HepG2 (cell line): Measurements from ENCODE around the gene RAC3. TPM values are rescaled to one million over a fixed set of nuclear protein-coding genes. Genes with fewer than 3 reads are reported as not detected.
A peak's percentile ranks its signal among the peaks of the same experiment; 100 is the strongest.

Experiments used
- DPF2 ChIP-seq: sonication (generic); formaldehyde crosslinking; IDR thresholded peaks from 2 replicates; pipeline ENCODE4 v1.4.0; 2020; ENCODE audit warnings: mild to moderate bottlenecking, low read depth, missing genetic modification reagents, borderline replicate concordance
- HNRNPL ChIP-seq: fragments of 200-400 bp; formaldehyde crosslinking; IDR thresholded peaks from 2 replicates; pipeline ENCODE4 v1.6.1; 2017; ENCODE audit warnings: mild to moderate bottlenecking, low read depth, low read length
- MBD4 ChIP-seq: IDR thresholded peaks from 2 replicates; pipeline ENCODE4 v1.6.1; 2012; ENCODE audit warnings: low read length, inconsistent platforms, borderline replicate concordance
- NAIF1 ChIP-seq: sonication (generic); formaldehyde crosslinking; IDR thresholded peaks from 2 replicates; pipeline ENCODE4 v1.5.0; 2020; ENCODE audit warnings: mild to moderate bottlenecking, missing genetic modification reagents, borderline replicate concordance
- RBAK ChIP-seq: sonication (generic); formaldehyde crosslinking; IDR thresholded peaks from 2 replicates; pipeline ENCODE4 v1.5.1; 2020; ENCODE audit warnings: mild to moderate bottlenecking, missing genetic modification reagents
- RFXANK ChIP-seq: IDR thresholded peaks from 2 replicates; pipeline ENCODE4 v1.6.1; 2016
- SP1 ChIP-seq, 2 experiments: fragments of 450-650 bp in 1 of 2; sonication (generic) in 1 of 2; formaldehyde crosslinking in 1 of 2; IDR thresholded peaks; 2 replicates each; pipeline versions ENCODE4 v1.4.0 to v1.6.1; 2016 to 2020; ENCODE audit warnings: missing genetic modification reagents in 1 of 2
- SRSF1 ChIP-seq: fragments of 200-400 bp; formaldehyde crosslinking; optimal IDR thresholded peaks from 2 replicates; pipeline ENCODE3; 2017; ENCODE audit warnings: mild to moderate bottlenecking, low read depth, low read length, moderate library complexity
- SUZ12 ChIP-seq: fragments of 150-350 bp; IDR thresholded peaks from 2 replicates; pipeline ENCODE4 v1.6.1; 2014; ENCODE audit warnings: low read depth, low read length
- TOPORS ChIP-seq: sonication (generic); formaldehyde crosslinking; IDR thresholded peaks from 2 replicates; pipeline ENCODE4 v1.8.0; 2023; ENCODE audit warnings: mild to moderate bottlenecking, missing genetic modification reagents
- ZNF124 ChIP-seq: sonication (generic); formaldehyde crosslinking; IDR thresholded peaks from 2 replicates; pipeline ENCODE4 v1.4.0; 2020; ENCODE audit warnings: missing genetic modification reagents
- ZNF160 ChIP-seq: sonication (generic); formaldehyde crosslinking; IDR thresholded peaks from 2 replicates; pipeline ENCODE4 v1.8.0; 2022; ENCODE audit warnings: mild to moderate bottlenecking, inconsistent platforms, missing genetic modification reagents
- ZNF382 ChIP-seq: sonication (generic); formaldehyde crosslinking; IDR thresholded peaks from 2 replicates; pipeline ENCODE4 v1.5.0; 2020; ENCODE audit warnings: missing genetic modification reagents, mild to moderate bottlenecking, borderline replicate concordance
- ZNF607 ChIP-seq: sonication (generic); formaldehyde crosslinking; IDR thresholded peaks from 2 replicates; pipeline ENCODE4 v1.5.1; 2020; ENCODE audit warnings: missing genetic modification reagents, mild to moderate bottlenecking, borderline replicate concordance
- ZNF841 ChIP-seq: sonication (generic); formaldehyde crosslinking; IDR thresholded peaks from 2 replicates; pipeline ENCODE4 v1.8.1; 2023; ENCODE audit warnings: missing genetic modification reagents, borderline replicate concordance
- ZNF878 ChIP-seq: sonication (generic); formaldehyde crosslinking; IDR thresholded peaks from 2 replicates; pipeline ENCODE4 v1.8.1; 2023; ENCODE audit warnings: mild to moderate bottlenecking, missing genetic modification reagents, moderate library complexity
- polyA plus RNA-seq, 8 experiments: library from polyadenylated mRNA; depleted of rRNA in 3 of 8; stranded (reverse) in 7 of 8; unstranded in 1 of 8; fragments of >200 nt; fragmentation: Illumina TruSeq in 4 of 8; extraction: Trizol in 4 of 8; gene quantifications; 2 replicates each; pipeline versions ENCODE4 v1.2.1 to v1.2.3, GENCODE V29; 2011 to 2016; ENCODE audit warnings: low read depth in 4 of 8, missing spikeins in 1 of 8, mixed read lengths in 1 of 8; ENCODE audit not compliant: insufficient read depth in 1 of 8
- total RNA-seq, 5 experiments: library from RNA; depleted of rRNA; stranded (reverse); fragments of >200 nt; fragmentation: Illumina TruSeq; extraction: Trizol; gene quantifications; 2 replicates each; pipeline ENCODE4 v1.2.3, GENCODE V29; 2016; ENCODE audit warnings: low read depth in 1 of 5
- TF ChIP-seq, protein P1 (sequence below): sonication (generic); formaldehyde crosslinking; IDR thresholded peaks from 2 replicates; pipeline ENCODE4 v1.4.0; 2020; ENCODE audit warnings: mild to moderate bottlenecking, missing genetic modification reagents, borderline replicate concordance
- TF ChIP-seq, protein P2 (sequence below): sonication (generic); formaldehyde crosslinking; IDR thresholded peaks from 2 replicates; pipeline ENCODE4 v1.5.0; 2020; ENCODE audit warnings: missing genetic modification reagents
- TF ChIP-seq, protein P3 (sequence below): sonication (generic); formaldehyde crosslinking; IDR thresholded peaks from 2 replicates; pipeline ENCODE4 v1.4.0; 2020; ENCODE audit warnings: missing genetic modification reagents, borderline replicate concordance
- TF ChIP-seq, protein P4 (sequence below): IDR thresholded peaks from 2 replicates; pipeline ENCODE4 v1.6.1; 2016; ENCODE audit warnings: missing genetic modification reagents, missing compliant biosample characterization
- TF ChIP-seq, protein P5 (sequence below): sonication (generic); formaldehyde crosslinking; IDR thresholded peaks from 2 replicates; pipeline ENCODE4 v1.8.1; 2023; ENCODE audit warnings: missing genetic modification reagents, mild to moderate bottlenecking, borderline replicate concordance

RAC3 gene
- total and polyA plus RNA-seq, 2 of the 13 experiments (the other 11 are each of a cell fraction or from before 2014, with no cell fraction given), result 10.5 to 21.3 TPM

- TF ChIP-seq SP1 (IDR thresholded peaks at IDR 0.05), result no peak
- peak; percentile 55 for TF ChIP-seq SP1 (CRISPR knock-in tag; IDR thresholded peaks at IDR 0.05)
- TF ChIP-seq RBAK (CRISPR knock-in tag), result no peak
- peak; percentile 6; the same call in 1 of the 2 replicates for TF ChIP-seq ZNF878 (CRISPR knock-in tag)
- TF ChIP-seq ZNF841 (CRISPR knock-in tag), result 0 out of 2 replicates have a peak, but pooled peaks have one; percentile 52
- TF ChIP-seq, protein P1, sequence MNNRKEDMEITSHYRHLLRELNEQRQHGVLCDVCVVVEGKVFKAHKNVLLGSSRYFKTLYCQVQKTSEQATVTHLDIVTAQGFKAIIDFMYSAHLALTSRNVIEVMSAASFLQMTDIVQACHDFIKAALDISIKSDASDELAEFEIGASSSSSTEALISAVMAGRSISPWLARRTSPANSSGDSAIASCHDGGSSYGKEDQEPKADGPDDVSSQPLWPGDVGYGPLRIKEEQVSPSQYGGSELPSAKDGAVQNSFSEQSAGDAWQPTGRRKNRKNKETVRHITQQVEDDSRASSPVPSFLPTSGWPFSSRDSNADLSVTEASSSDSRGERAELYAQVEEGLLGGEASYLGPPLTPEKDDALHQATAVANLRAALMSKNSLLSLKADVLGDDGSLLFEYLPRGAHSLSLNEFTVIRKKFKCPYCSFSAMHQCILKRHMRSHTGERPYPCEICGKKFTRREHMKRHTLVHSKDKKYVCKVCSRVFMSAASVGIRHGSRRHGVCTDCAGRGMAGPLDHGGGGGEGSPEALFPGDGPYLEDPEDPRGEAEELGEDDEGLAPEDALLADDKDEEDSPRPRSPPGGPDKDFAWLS (CRISPR knock-in tag), result no peak
- TF ChIP-seq ZNF160, result peak; percentile 81; the same call in 1 of the 2 replicates
- TF ChIP-seq ZNF382 (CRISPR knock-in tag), result no peak
- TF ChIP-seq TOPORS (CRISPR knock-in tag), result no peak; the same call in 1 of the 2 replicates
- TF ChIP-seq, protein P2, sequence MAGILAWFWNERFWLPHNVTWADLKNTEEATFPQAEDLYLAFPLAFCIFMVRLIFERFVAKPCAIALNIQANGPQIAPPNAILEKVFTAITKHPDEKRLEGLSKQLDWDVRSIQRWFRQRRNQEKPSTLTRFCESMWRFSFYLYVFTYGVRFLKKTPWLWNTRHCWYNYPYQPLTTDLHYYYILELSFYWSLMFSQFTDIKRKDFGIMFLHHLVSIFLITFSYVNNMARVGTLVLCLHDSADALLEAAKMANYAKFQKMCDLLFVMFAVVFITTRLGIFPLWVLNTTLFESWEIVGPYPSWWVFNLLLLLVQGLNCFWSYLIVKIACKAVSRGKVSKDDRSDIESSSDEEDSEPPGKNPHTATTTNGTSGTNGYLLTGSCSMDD, result no peak
- TF ChIP-seq SRSF1, result no peak
- peak; percentile 98 for TF ChIP-seq HNRNPL
- TF ChIP-seq, protein P3, sequence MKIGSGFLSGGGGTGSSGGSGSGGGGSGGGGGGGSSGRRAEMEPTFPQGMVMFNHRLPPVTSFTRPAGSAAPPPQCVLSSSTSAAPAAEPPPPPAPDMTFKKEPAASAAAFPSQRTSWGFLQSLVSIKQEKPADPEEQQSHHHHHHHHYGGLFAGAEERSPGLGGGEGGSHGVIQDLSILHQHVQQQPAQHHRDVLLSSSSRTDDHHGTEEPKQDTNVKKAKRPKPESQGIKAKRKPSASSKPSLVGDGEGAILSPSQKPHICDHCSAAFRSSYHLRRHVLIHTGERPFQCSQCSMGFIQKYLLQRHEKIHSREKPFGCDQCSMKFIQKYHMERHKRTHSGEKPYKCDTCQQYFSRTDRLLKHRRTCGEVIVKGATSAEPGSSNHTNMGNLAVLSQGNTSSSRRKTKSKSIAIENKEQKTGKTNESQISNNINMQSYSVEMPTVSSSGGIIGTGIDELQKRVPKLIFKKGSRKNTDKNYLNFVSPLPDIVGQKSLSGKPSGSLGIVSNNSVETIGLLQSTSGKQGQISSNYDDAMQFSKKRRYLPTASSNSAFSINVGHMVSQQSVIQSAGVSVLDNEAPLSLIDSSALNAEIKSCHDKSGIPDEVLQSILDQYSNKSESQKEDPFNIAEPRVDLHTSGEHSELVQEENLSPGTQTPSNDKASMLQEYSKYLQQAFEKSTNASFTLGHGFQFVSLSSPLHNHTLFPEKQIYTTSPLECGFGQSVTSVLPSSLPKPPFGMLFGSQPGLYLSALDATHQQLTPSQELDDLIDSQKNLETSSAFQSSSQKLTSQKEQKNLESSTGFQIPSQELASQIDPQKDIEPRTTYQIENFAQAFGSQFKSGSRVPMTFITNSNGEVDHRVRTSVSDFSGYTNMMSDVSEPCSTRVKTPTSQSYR, result peak; percentile 32; the same call in 1 of the 2 replicates
- no peak for TF ChIP-seq MBD4
- TF ChIP-seq ZNF124 (CRISPR knock-in tag), result 0 out of 2 replicates have a peak, but pooled peaks have one; percentile 39
- TF ChIP-seq RFXANK (CRISPR knock-in tag), result no peak
- no peak for TF ChIP-seq ZNF607 (CRISPR knock-in tag)
- TF ChIP-seq, protein P4, sequence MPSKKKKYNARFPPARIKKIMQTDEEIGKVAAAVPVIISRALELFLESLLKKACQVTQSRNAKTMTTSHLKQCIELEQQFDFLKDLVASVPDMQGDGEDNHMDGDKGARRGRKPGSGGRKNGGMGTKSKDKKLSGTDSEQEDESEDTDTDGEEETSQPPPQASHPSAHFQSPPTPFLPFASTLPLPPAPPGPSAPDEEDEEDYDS, result peak; percentile 30; the same call in 1 of the 2 replicates
- TF ChIP-seq SUZ12, result no peak
- TF ChIP-seq NAIF1 (CRISPR knock-in tag), result peak; percentile 72; the same call in 1 of the 2 replicates
- TF ChIP-seq, protein P5, sequence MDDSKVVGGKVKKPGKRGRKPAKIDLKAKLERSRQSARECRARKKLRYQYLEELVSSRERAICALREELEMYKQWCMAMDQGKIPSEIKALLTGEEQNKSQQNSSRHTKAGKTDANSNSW (CRISPR knock-in tag), result peak; percentile 84; the same call in 1 of the 2 replicates
- no peak; the same call in none of the 2 replicates for TF ChIP-seq DPF2 (CRISPR knock-in tag)
Observed at GRCh38 chr17:81995463-81996231, 35.8 kb upstream of the RAC3 start (continued).
